T-helper 22 cell (primary cell): Measurements from ENCODE around the gene TTYH3.

Experiments
- DNase-seq: peaks from one replicate; pipeline ENCODE4 v3.0.0-alpha.2; 2020; ENCODE audit warnings: low read depth

The TTYH3 gene

GRCh38 chr7:2635148-2635668, 3.4 kb downstream of the TTYH3 start:
- no peak for DNase-seq

GRCh38 chr7:2635810-2636701, 4.3 kb downstream of the TTYH3 start:
- DNase-seq: no peak

- no peak for DNase-seq
These were observed 5.3 kb downstream of the TTYH3 start for GRCh38 chr7:2637066-2637471.

- no peak for DNase-seq
These were observed 5.9 kb downstream of the TTYH3 start for GRCh38 chr7:2637505-2638223.

GRCh38 chr7:2638224-2638991, 6.6 kb downstream of the TTYH3 start:
- DNase-seq: no peak

GRCh38 chr7:2639181-2639681, 7.4 kb downstream of the TTYH3 start:
- no peak for DNase-seq

- DNase-seq: no peak
These were observed 8.1 kb downstream of the TTYH3 start for GRCh38 chr7:2639695-2640481.

GRCh38 chr7:2640482-2640830, 8.7 kb downstream of the TTYH3 start:
- no peak for DNase-seq

- no peak for DNase-seq
These were observed 9.1 kb downstream of the TTYH3 start for GRCh38 chr7:2640846-2641316.

GRCh38 chr7:2641406-2642393, 9.9 kb downstream of the TTYH3 start:
- no peak for DNase-seq

- DNase-seq: no peak
These were observed 11.8 kb downstream of the TTYH3 start for GRCh38 chr7:2643386-2644219.

- DNase-seq: no peak
These were observed 12.4 kb downstream of the TTYH3 start for GRCh38 chr7:2644220-2644561.

- no peak for DNase-seq
These were observed 12.9 kb downstream of the TTYH3 start for GRCh38 chr7:2644562-2645273.

GRCh38 chr7:2645274-2645868, 13.6 kb downstream of the TTYH3 start:
- no peak for DNase-seq

- no peak for DNase-seq
These were observed 14.5 kb downstream of the TTYH3 start for GRCh38 chr7:2646336-2646679.

- no peak for DNase-seq
These were observed 15.1 kb downstream of the TTYH3 start for GRCh38 chr7:2646680-2647571.

GRCh38 chr7:2647594-2648172, 15.9 kb downstream of the TTYH3 start:
- no peak for DNase-seq
